Thymus (tissue), 11 donors: ENCODE measurements around the gene CDK16. TPM values are rescaled to one million over a fixed set of nuclear protein-coding genes. Genes with fewer than 3 reads are reported as not detected.

Experiments used
- DNase-seq, 9 donors: peaks; one replicate each; pipeline ENCODE4 v3.0.0-alpha.2; 2013; ENCODE audit warnings: low spot score in 9 of 9, low read depth in 6 of 9, missing footprints in 1 of 9
- H3K27ac ChIP-seq, 2 donors: one replicate each; pipeline ENCODE4 v1.5.1; 2013; ENCODE audit warnings: control low read depth in 1 of 2, low read depth in 1 of 2, low read length in 1 of 2, mild to moderate bottlenecking in 1 of 2, moderate library complexity in 1 of 2
- H3K27me3 ChIP-seq, 2 donors: one replicate each; pipeline ENCODE4 v1.5.1; 2013; ENCODE audit warnings: low read length in 1 of 2; ENCODE audit not compliant: control insufficient read depth in 2 of 2, insufficient read depth in 1 of 2
- H3K36me3 ChIP-seq, 2 donors: one replicate each; pipeline ENCODE4 v1.5.1; 2013; ENCODE audit warnings: low read length in 1 of 2, mild to moderate bottlenecking in 1 of 2, moderate library complexity in 1 of 2; ENCODE audit not compliant: control insufficient read depth in 2 of 2, insufficient read depth in 2 of 2
- H3K4me1 ChIP-seq, 2 donors: one replicate each; pipeline ENCODE4 v1.5.1; 2013; ENCODE audit warnings: low read length in 2 of 2; ENCODE audit not compliant: control insufficient read depth in 2 of 2, insufficient read depth in 2 of 2
- H3K4me3 ChIP-seq, 2 donors: one replicate each; pipeline ENCODE4 v1.5.1; 2013; ENCODE audit warnings: low read length in 2 of 2, control low read depth in 1 of 2, mild to moderate bottlenecking in 1 of 2
- H3K9me3 ChIP-seq, 2 donors: one replicate each; pipeline ENCODE4 v1.5.1; 2013; ENCODE audit warnings: low read length in 1 of 2, mild to moderate bottlenecking in 1 of 2; ENCODE audit not compliant: control insufficient read depth in 2 of 2, insufficient read depth in 1 of 2
- WGBS: extraction: QIAGEN DNeasy Blood & Tissue Kit; methylation state at CpG from one replicate; pipeline ENCODE4 v1.1.7; 2013; 5-methylcytosine and 5-hydroxymethylcytosine counted together
- polyA plus RNA-seq: library from polyadenylated mRNA; stranded (reverse); fragments of 200-250 nt; gene quantifications from one replicate; pipeline ENCODE4 v1.2.3, GENCODE V29; 2013
- total RNA-seq: library from RNA; stranded (reverse); fragments of 120-200 nt; gene quantifications from one replicate; pipeline ENCODE4 v1.2.4, GENCODE V29; 2013
- donor health status: healthy.

Gene CDK16
- total and polyA plus RNA-seq, 2 donors, result 28.8 to 41.9 TPM

- Histone ChIP-seq H3K36me3 (peaks cover 72 to 73% of the 10 kb centered on the region in 2 donors), H3K4me1 (peaks cover 9 to 28% of the 10 kb centered on the region in 2 donors)
- WGBS, result 97% methylated on average over 10 of the region's 10 CpGs
Observed at GRCh38 chrX:47199286-47199685, 19.2 kb upstream of the CDK16 start.

GRCh38 chrX:47200385-47201150, 17.9 kb upstream of the CDK16 start:
- no peak overlapping the region for H3K27ac ChIP-seq
- H3K27me3 ChIP-seq, result no peaks in the 10 kb centered on the region
- DNase-seq, result no peak
- no peaks in the 10 kb centered on the region for H3K9me3 ChIP-seq
- H3K36me3 ChIP-seq, result peaks cover 84 to 85% of the 10 kb centered on the region in 2 donors
- 96% methylated on average over 9 of the region's 9 CpGs for WGBS
- peaks cover 8 to 17% of the 10 kb centered on the region in 2 donors for H3K4me1 ChIP-seq
- H3K4me3 ChIP-seq, result no peak overlapping the region

More at GRCh38 chrX:47199286-47199685, 19.2 kb upstream of the CDK16 start:
- Histone ChIP-seq H3K27me3 (no peaks in the 10 kb centered on the region), H3K9me3 (no peaks in the 10 kb centered on the region), H3K4me3 (no peak overlapping the region), H3K27ac (no peak overlapping the region)
- no peak for DNase-seq

GRCh38 chrX:47201345-47201944, 17.0 kb upstream of the CDK16 start:
- H3K27me3 ChIP-seq, result no peaks in the 10 kb centered on the region
- WGBS, result 88% methylated on average over 9 of the region's 9 CpGs
- H3K4me3 ChIP-seq, result no peak overlapping the region
- no peak for DNase-seq
- peaks cover 0 to 8% of the 10 kb centered on the region in 2 donors for H3K4me1 ChIP-seq
- peaks cover 91% of the 10 kb centered on the region in 2 donors for H3K36me3 ChIP-seq
- no peak overlapping the region for H3K27ac ChIP-seq
- H3K9me3 ChIP-seq, result no peaks in the 10 kb centered on the region

GRCh38 chrX:47202316-47202715, 16.2 kb upstream of the CDK16 start:
- H3K27me3 ChIP-seq, result no peaks in the 10 kb centered on the region
- WGBS, result 99% methylated on average over 11 of the region's 11 CpGs
- H3K36me3 ChIP-seq, result peaks cover 85 to 91% of the 10 kb centered on the region in 2 donors
- peaks cover 0 to 4% of the 10 kb centered on the region in 2 donors for H3K4me1 ChIP-seq
- no peak for DNase-seq
- no peaks in the 10 kb centered on the region for H3K9me3 ChIP-seq
- no peak overlapping the region for H3K4me3 ChIP-seq
- no peak overlapping the region for H3K27ac ChIP-seq

GRCh38 chrX:47202877-47203276, 15.6 kb upstream of the CDK16 start:
- Histone ChIP-seq H3K27me3 (no peaks in the 10 kb centered on the region), H3K4me1 (no peaks in the 10 kb centered on the region), H3K27ac (no peak overlapping the region), H3K36me3 (peaks cover 86 to 91% of the 10 kb centered on the region in 2 donors), H3K4me3 (no peak overlapping the region), H3K9me3 (no peaks in the 10 kb centered on the region)
- DNase-seq, result no peak
- WGBS, result 71% methylated on average over 4 of the region's 4 CpGs

GRCh38 chrX:47204970-47205369, 13.5 kb upstream of the CDK16 start:
- 93% methylated on average over 5 of the region's 5 CpGs for WGBS
- no peaks in the 10 kb centered on the region for H3K4me1 ChIP-seq
- no peak overlapping the region for H3K27ac ChIP-seq
- no peak overlapping the region for H3K4me3 ChIP-seq
- no peaks in the 10 kb centered on the region for H3K27me3 ChIP-seq
- DNase-seq, result no peak
- H3K9me3 ChIP-seq, result no peaks in the 10 kb centered on the region
- peaks cover 81 to 89% of the 10 kb centered on the region in 2 donors for H3K36me3 ChIP-seq

- Histone ChIP-seq H3K27ac (no peak overlapping the region), H3K4me1 (no peaks in the 10 kb centered on the region), H3K9me3 (no peaks in the 10 kb centered on the region), H3K36me3 (peaks cover 80 to 89% of the 10 kb centered on the region in 2 donors), H3K4me3 (no peak overlapping the region), H3K27me3 (no peaks in the 10 kb centered on the region)
- no peak for DNase-seq
- 92% methylated on average over 3 of the region's 3 CpGs for WGBS
Observed at GRCh38 chrX:47206316-47206715, 12.2 kb upstream of the CDK16 start.

GRCh38 chrX:47208108-47208507, 10.4 kb upstream of the CDK16 start:
- 90% methylated on average over 12 of the region's 12 CpGs for WGBS
- DNase-seq, result no peak

GRCh38 chrX:47209508-47210238, 8.8 kb upstream of the CDK16 start:
- H3K27ac ChIP-seq, result no peak overlapping the region
- WGBS, result 98% methylated on average over 16 of the region's 16 CpGs
- H3K4me3 ChIP-seq, result no peak overlapping the region
- DNase-seq, result no peak
- peaks cover 82 to 90% of the 10 kb centered on the region in 2 donors for H3K36me3 ChIP-seq
- no peaks in the 10 kb centered on the region for H3K4me1 ChIP-seq
- no peaks in the 10 kb centered on the region for H3K27me3 ChIP-seq
- H3K9me3 ChIP-seq, result no peaks in the 10 kb centered on the region

More at GRCh38 chrX:47208108-47208507, 10.4 kb upstream of the CDK16 start:
- no peaks in the 10 kb centered on the region for H3K9me3 ChIP-seq
- peaks cover 79 to 88% of the 10 kb centered on the region in 2 donors for H3K36me3 ChIP-seq
- H3K27me3 ChIP-seq, result no peaks in the 10 kb centered on the region
- no peaks in the 10 kb centered on the region for H3K4me1 ChIP-seq
- no peak overlapping the region for H3K4me3 ChIP-seq
- H3K27ac ChIP-seq, result no peak overlapping the region
